Immature natural killer cell (primary cell): ENCODE results near the gene EVC2. TPM values are rescaled to one million over a fixed set of nuclear protein-coding genes. Genes with fewer than 3 reads are reported as not detected.

ENCODE experiments used
- DNase-seq, 3 donors: peaks; one replicate each; pipeline ENCODE4 v3.0.0; 2022; ENCODE audit warnings: mixed read lengths in 1 of 3
- H3K27ac Mint-ChIP-seq, 6 donors: one replicate each; pipeline ENCODE4 v1.8.0; 2020; ENCODE audit warnings: mixed read lengths in 6 of 6, mild to moderate bottlenecking in 5 of 6, inconsistent platforms in 4 of 6, moderate library complexity in 3 of 6
- H3K27me3 Mint-ChIP-seq, 3 donors: one replicate each; pipeline ENCODE4 v1.8.0; 2020 to 2021; ENCODE audit warnings: low read depth in 3 of 3, mild to moderate bottlenecking in 3 of 3, mixed read lengths in 3 of 3, moderate library complexity in 3 of 3, inconsistent platforms in 1 of 3
- H3K36me3 Mint-ChIP-seq, 3 donors: one replicate each; pipeline ENCODE4 v1.8.0; 2020; ENCODE audit warnings: mixed read lengths in 3 of 3, inconsistent platforms in 2 of 3, mild to moderate bottlenecking in 2 of 3
- H3K4me1 Mint-ChIP-seq, 2 donors: one replicate each; pipeline ENCODE4 v1.8.0; 2020; ENCODE audit warnings: inconsistent platforms in 2 of 2, mild to moderate bottlenecking in 2 of 2, mixed read lengths in 2 of 2, moderate library complexity in 1 of 2
- H3K4me3 Mint-ChIP-seq, 5 donors: one replicate each; pipeline ENCODE4 v1.8.0; 2020; ENCODE audit warnings: mild to moderate bottlenecking in 5 of 5, mixed read lengths in 5 of 5, inconsistent platforms in 3 of 5, moderate library complexity in 3 of 5
- H3K9me3 Mint-ChIP-seq, 6 donors: one replicate each; pipeline ENCODE4 v1.8.0; 2020; ENCODE audit warnings: mild to moderate bottlenecking in 6 of 6, mixed read lengths in 6 of 6, inconsistent platforms in 4 of 6, moderate library complexity in 3 of 6
- polyA plus RNA-seq, 3 donors: library from polyadenylated mRNA; unstranded; fragments of 300-500 nt; fragmentation: Illumina TruSeq; gene quantifications; one replicate each; pipeline ENCODE4 v1.2.3, GENCODE V29; 2021

The EVC2 gene
- polyA plus RNA-seq, 3 donors from 2014 or later, result not detected

- Mint-ChIP-seq H3K27me3 (peaks cover 2 to 4% (median 3%) of the 10 kb centered on the region in 3 donors), H3K27ac (no peak overlapping the region), H3K4me3 (no peak overlapping the region), H3K9me3 (no peaks in the 10 kb centered on the region), H3K36me3 (no peaks in the 10 kb centered on the region), H3K4me1 (no peaks in the 10 kb centered on the region)
- no peak for DNase-seq
Measured at GRCh38 chr4:5562476-5562875, 145.9 kb downstream of the EVC2 start.

GRCh38 chr4:5561286-5561685 is 147.1 kb downstream of the EVC2 start:
- no peaks in the 10 kb centered on the region for H3K4me1 Mint-ChIP-seq
- H3K27me3 Mint-ChIP-seq, result peaks cover 2 to 3% (median 2%) of the 10 kb centered on the region in 3 donors
- no peaks in the 10 kb centered on the region for H3K36me3 Mint-ChIP-seq
- DNase-seq, result no peak
- no peak overlapping the region for H3K27ac Mint-ChIP-seq
- no peaks in the 10 kb centered on the region for H3K9me3 Mint-ChIP-seq
- no peak overlapping the region for H3K4me3 Mint-ChIP-seq

GRCh38 chr4:5558502-5558901 is 149.9 kb downstream of the EVC2 start:
- no peak overlapping the region for H3K27ac Mint-ChIP-seq
- H3K27me3 Mint-ChIP-seq, result peaks cover 0 to 2% (median 2%) of the 10 kb centered on the region in 3 donors
- no peak for DNase-seq
- no peak overlapping the region for H3K4me3 Mint-ChIP-seq
- no peaks in the 10 kb centered on the region for H3K4me1 Mint-ChIP-seq
- H3K9me3 Mint-ChIP-seq, result no peaks in the 10 kb centered on the region
- no peaks in the 10 kb centered on the region for H3K36me3 Mint-ChIP-seq

GRCh38 chr4:5554376-5554775 is 154.0 kb downstream of the EVC2 start:
- no peaks in the 10 kb centered on the region for H3K4me1 Mint-ChIP-seq
- H3K9me3 Mint-ChIP-seq, result no peaks in the 10 kb centered on the region
- H3K4me3 Mint-ChIP-seq, result no peak overlapping the region
- H3K36me3 Mint-ChIP-seq, result peaks cover 0 to 3% (median 0%) of the 10 kb centered on the region in 3 donors
- no peak overlapping the region for H3K27ac Mint-ChIP-seq
- H3K27me3 Mint-ChIP-seq, result peaks cover 0 to 8% (median 2%) of the 10 kb centered on the region in 3 donors
- DNase-seq, result no peak

GRCh38 chr4:5553801-5554200 is 154.6 kb downstream of the EVC2 start:
- H3K4me3 Mint-ChIP-seq, result no peak overlapping the region
- no peaks in the 10 kb centered on the region for H3K9me3 Mint-ChIP-seq
- no peak for DNase-seq

GRCh38 chr4:5552451-5552850 is 155.9 kb downstream of the EVC2 start:
- Mint-ChIP-seq H3K36me3 (peaks cover 0 to 3% (median 0%) of the 10 kb centered on the region in 3 donors), H3K4me3 (no peak overlapping the region), H3K9me3 (no peaks in the 10 kb centered on the region), H3K27me3 (peaks cover 0 to 8% (median 2%) of the 10 kb centered on the region in 3 donors), H3K27ac (no peak overlapping the region), H3K4me1 (no peaks in the 10 kb centered on the region)
- DNase-seq, result no peak

More at GRCh38 chr4:5553801-5554200, 154.6 kb downstream of the EVC2 start:
- Mint-ChIP-seq H3K27ac (no peak overlapping the region), H3K4me1 (no peaks in the 10 kb centered on the region), H3K36me3 (peaks cover 0 to 3% (median 0%) of the 10 kb centered on the region in 3 donors), H3K27me3 (peaks cover 0 to 8% (median 2%) of the 10 kb centered on the region in 3 donors)

GRCh38 chr4:5547651-5548249 is 160.6 kb downstream of the EVC2 start:
- H3K27ac Mint-ChIP-seq, result no peak overlapping the region
- no peaks in the 10 kb centered on the region for H3K9me3 Mint-ChIP-seq
- peaks cover 0 to 3% (median 0%) of the 10 kb centered on the region in 3 donors for H3K36me3 Mint-ChIP-seq
- H3K4me3 Mint-ChIP-seq, result no peak overlapping the region
- DNase-seq, result no peak
- H3K4me1 Mint-ChIP-seq, result no peaks in the 10 kb centered on the region
- peaks cover 0 to 8% (median 2%) of the 10 kb centered on the region in 3 donors for H3K27me3 Mint-ChIP-seq

- no peak for DNase-seq
- peaks cover 0 to 6% (median 2%) of the 10 kb centered on the region in 3 donors for H3K27me3 Mint-ChIP-seq
- H3K4me3 Mint-ChIP-seq, result no peak overlapping the region
- no peak overlapping the region for H3K27ac Mint-ChIP-seq
- H3K36me3 Mint-ChIP-seq, result peaks cover 0 to 2% (median 0%) of the 10 kb centered on the region in 3 donors
- no peaks in the 10 kb centered on the region for H3K4me1 Mint-ChIP-seq
- H3K9me3 Mint-ChIP-seq, result no peaks in the 10 kb centered on the region
Measured at GRCh38 chr4:5545271-5545670, 163.1 kb downstream of the EVC2 start.

- H3K4me1 Mint-ChIP-seq, result no peaks in the 10 kb centered on the region
- H3K36me3 Mint-ChIP-seq, result no peaks in the 10 kb centered on the region
- H3K27me3 Mint-ChIP-seq, result peaks cover 0 to 2% (median 1%) of the 10 kb centered on the region in 3 donors
- DNase-seq, result no peak
- no peak overlapping the region for H3K27ac Mint-ChIP-seq
- no peak overlapping the region for H3K4me3 Mint-ChIP-seq
- H3K9me3 Mint-ChIP-seq, result no peaks in the 10 kb centered on the region
Measured at GRCh38 chr4:5544762-5545161, 163.6 kb downstream of the EVC2 start.

GRCh38 chr4:5543681-5544080 is 164.7 kb downstream of the EVC2 start:
- H3K4me3 Mint-ChIP-seq, result peak overlapping the region in 1 of 5 donors; percentile 31
- H3K36me3 Mint-ChIP-seq, result no peaks in the 10 kb centered on the region
- no peak for DNase-seq
- no peak overlapping the region for H3K27ac Mint-ChIP-seq
- H3K4me1 Mint-ChIP-seq, result no peaks in the 10 kb centered on the region
- peaks cover 0 to 1% (median 0%) of the 10 kb centered on the region in 3 donors for H3K27me3 Mint-ChIP-seq
- no peaks in the 10 kb centered on the region for H3K9me3 Mint-ChIP-seq

- Mint-ChIP-seq H3K36me3 (no peaks in the 10 kb centered on the region), H3K27ac (no peak overlapping the region), H3K4me1 (no peaks in the 10 kb centered on the region), H3K27me3 (peaks cover 0 to 4% (median 0%) of the 10 kb centered on the region in 3 donors), H3K4me3 (no peak overlapping the region), H3K9me3 (no peaks in the 10 kb centered on the region)
- DNase-seq, result no peak
Measured at GRCh38 chr4:5541169-5541568, 167.2 kb downstream of the EVC2 start.

- no peak overlapping the region for H3K4me3 Mint-ChIP-seq
- no peak overlapping the region for H3K27ac Mint-ChIP-seq
- peaks cover 0 to 4% (median 0%) of the 10 kb centered on the region in 3 donors for H3K27me3 Mint-ChIP-seq
- no peaks in the 10 kb centered on the region for H3K36me3 Mint-ChIP-seq
- peaks cover 0 to 5% (median 0%) of the 10 kb centered on the region in 6 donors for H3K9me3 Mint-ChIP-seq
- DNase-seq, result no peak
- H3K4me1 Mint-ChIP-seq, result peaks cover 8 to 10% of the 10 kb centered on the region in 2 donors
Measured at GRCh38 chr4:5539584-5539983, 168.8 kb downstream of the EVC2 start.

GRCh38 chr4:5532100-5532499 is 176.3 kb downstream of the EVC2 start:
- H3K4me1 Mint-ChIP-seq, result peaks cover 28 to 29% of the 10 kb centered on the region in 2 donors
- H3K27ac Mint-ChIP-seq, result no peak overlapping the region
- H3K36me3 Mint-ChIP-seq, result peaks cover 0 to 3% (median 0%) of the 10 kb centered on the region in 3 donors
- no peak for DNase-seq
- H3K27me3 Mint-ChIP-seq, result peaks cover 0 to 3% (median 0%) of the 10 kb centered on the region in 3 donors
- no peak overlapping the region for H3K4me3 Mint-ChIP-seq
- H3K9me3 Mint-ChIP-seq, result peaks cover 0 to 5% (median 0%) of the 10 kb centered on the region in 6 donors

GRCh38 chr4:5528031-5528436 is 180.3 kb downstream of the EVC2 start:
- Mint-ChIP-seq H3K27ac (no peak overlapping the region), H3K36me3 (peaks cover 0 to 3% (median 0%) of the 10 kb centered on the region in 3 donors), H3K4me3 (no peak overlapping the region), H3K4me1 (peaks cover 4% of the 10 kb centered on the region in 2 donors), H3K9me3 (no peaks in the 10 kb centered on the region), H3K27me3 (peaks cover 0 to 3% (median 3%) of the 10 kb centered on the region in 3 donors)
- no peak for DNase-seq

- Mint-ChIP-seq H3K36me3 (peaks cover 0 to 3% (median 0%) of the 10 kb centered on the region in 3 donors), H3K27me3 (peaks cover 0 to 3% (median 1%) of the 10 kb centered on the region in 3 donors), H3K4me1 (no peaks in the 10 kb centered on the region), H3K4me3 (no peak overlapping the region), H3K9me3 (no peaks in the 10 kb centered on the region), H3K27ac (no peak overlapping the region)
- no peak for DNase-seq
Measured at GRCh38 chr4:5527211-5527610, 181.1 kb downstream of the EVC2 start.
